ENCODE data around the gene OR56B4.
"Not testable (repeated sequence)": the region's sequence is repeated elsewhere in the genome, so short reads cannot be mapped to it uniquely, and the experiment has no call there.

- not testable (repeated sequence) for TF ChIP-seq CTCF (conservative IDR thresholded peaks at IDR 0.05; ENCODE audit: low read length); EZH2phosphoT487 (IDR thresholded peaks at IDR 0.05; ENCODE audit: borderline replicate concordance, low read depth, low read length)
Observed at GRCh38 chr11:6143737-6144136, 36.3 kb downstream of the OR56B4 start.

All from OCI-LY7 (cell line).